Esophagus muscularis mucosa (tissue), 4 donors: ENCODE measurements around the gene RAD54L2. TPM values are rescaled to one million over a fixed set of nuclear protein-coding genes. Genes with fewer than 3 reads are reported as not detected.

Source experiments
- DNase-seq: peaks from one replicate; pipeline ENCODE4 v3.0.0-alpha.2; 2017; ENCODE audit errors: extremely low spot score
- H3K27ac ChIP-seq, 4 donors: fragments of 200-600 bp; sonication (generic); replicated peaks in 1 of 4; 1 replicate in 3 of 4; 2 replicates in 1 of 4; pipeline ENCODE4 v1.5.1; 2016 to 2019; ENCODE audit warnings: mild to moderate bottlenecking in 1 of 4
- H3K27me3 ChIP-seq, 4 donors: fragments of 200-600 bp; sonication (generic); one replicate each; pipeline versions ENCODE4 v1.5.1 to v1.6.0; 2016 to 2019
- H3K36me3 ChIP-seq, 4 donors: fragments of 200-600 bp; sonication (generic); one replicate each; pipeline ENCODE4 v1.5.1; 2016 to 2019
- H3K4me1 ChIP-seq, 4 donors: fragments of 200-600 bp; sonication (generic); one replicate each; pipeline ENCODE4 v1.5.1; 2016 to 2019
- H3K4me3 ChIP-seq, 4 donors: fragments of 200-600 bp; sonication (generic); 1 replicate in 2 of 4; 2 replicates in 2 of 4; pipeline ENCODE4 v1.5.1; 2016 to 2019; ENCODE audit warnings: mild to moderate bottlenecking in 4 of 4, moderate library complexity in 1 of 4
- H3K9me3 ChIP-seq, 4 donors: fragments of 200-600 bp; sonication (generic); 1 replicate in 3 of 4; 2 replicates in 1 of 4; pipeline ENCODE4 v1.5.1; 2016 to 2019
- CTCF ChIP-seq, 3 experiments: fragments of 200-600 bp in 2 of 3; fragments of 450-650 bp in 1 of 3; sonication (generic) in 2 of 3; IDR thresholded peaks; one replicate each; pipeline ENCODE4 v1.5.1; 2017 to 2019; ENCODE audit warnings: antibody characterized with exemption in 3 of 3, mild to moderate bottlenecking in 2 of 3, moderate library complexity in 1 of 3
- EP300 ChIP-seq: sonication (generic); formaldehyde crosslinking; IDR thresholded peaks from one replicate; pipeline ENCODE4 v1.6.1; 2017; ENCODE audit warnings: antibody characterized with exemption
- POLR2A ChIP-seq: fragments of 450-650 bp; IDR thresholded peaks from one replicate; pipeline ENCODE4 v1.6.1; 2017; ENCODE audit warnings: antibody characterized with exemption, moderate library complexity, mild to moderate bottlenecking, low read depth
- POLR2AphosphoS5 ChIP-seq, 2 donors: sonication (generic); formaldehyde crosslinking; IDR thresholded peaks; one replicate each; pipeline ENCODE4 v1.6.1; 2017; ENCODE audit warnings: antibody characterized with exemption in 2 of 2
- WGBS: methylation state at CpG from one replicate; pipeline ENCODE4 v1.1.5; 2018; 5-methylcytosine and 5-hydroxymethylcytosine counted together
- intact Hi-C: fragments of 100-400 bp; cut with DNase I; formaldehyde crosslinking; loops from one replicate; pipeline ENCODE4 v1.15.1; 2023
- total RNA-seq, 4 donors: library from RNA; depleted of rRNA; stranded (reverse); fragments of >200 nt; gene quantifications; one replicate each; pipeline versions ENCODE4 v1.1.0 to v1.2.1, GENCODE V29; 2016

The RAD54L2 gene
- total RNA-seq, result 10 to 100 TPM; 18.2 to 25.3 (median 23.8) TPM

DNA sequence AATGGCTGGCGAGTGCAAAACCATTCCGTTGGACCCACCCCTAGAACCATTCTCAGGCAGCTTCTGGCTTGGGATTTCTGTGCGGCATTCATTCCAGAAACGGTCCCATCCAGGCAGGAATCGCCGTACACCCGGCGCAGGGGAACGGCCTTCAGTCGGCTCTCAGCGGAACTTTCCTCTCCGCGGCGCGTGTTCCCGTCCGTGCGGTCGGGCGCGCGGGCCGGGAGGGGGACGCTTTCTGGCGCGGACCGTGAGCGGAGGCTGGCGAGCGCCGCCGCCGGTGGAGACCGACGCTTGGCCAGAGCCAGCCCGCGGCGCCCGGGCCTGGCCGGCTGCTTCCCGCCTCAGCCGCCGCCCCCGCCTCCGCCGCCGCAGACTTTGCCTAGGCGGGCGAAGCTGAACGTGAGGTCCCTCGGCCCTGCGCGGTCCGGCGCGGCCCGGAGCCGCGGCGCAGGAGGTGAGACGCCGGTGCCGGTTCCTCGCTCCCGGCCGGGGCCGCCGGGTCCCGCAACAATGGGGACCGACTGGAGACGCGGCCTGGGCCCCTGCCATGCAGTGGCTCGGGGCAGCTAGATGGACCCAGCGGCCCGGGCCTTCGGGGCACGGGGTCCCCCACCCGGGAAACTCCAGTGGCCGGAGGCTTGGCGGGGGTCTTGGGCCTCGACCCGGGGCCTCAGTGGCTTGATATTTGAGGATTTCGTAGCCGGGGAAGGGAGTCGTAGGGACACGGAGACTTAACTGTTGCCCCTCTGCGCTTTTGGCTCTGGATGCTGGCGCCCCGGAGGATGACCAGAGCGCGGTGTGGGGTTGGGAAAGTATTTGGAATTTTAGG, at the start of gene RAD54L2:
Gene RAD54L2 (plus strand): TSS at position 261 of the 832 bp plus-strand sequence. CDS start 51,702 bp downstream, outside the sequence.
- 0% methylated on average over 4 of the region's 91 CpGs for WGBS
- Histone ChIP-seq H3K9me3 (no peaks in the 10 kb centered on the region), H3K4me3 (peak within 1 kb of the TSS; percentile 78 to 99 (median 97)), H3K4me1 (peaks cover 21 to 39% (median 35%) of the 10 kb centered on the region in 4 donors), H3K36me3 (peaks cover 0 to 18% (median 5%) of the 10 kb centered on the region in 4 donors), H3K27me3 (no peaks in the 10 kb centered on the region), H3K27ac (peak within 1 kb of the TSS; percentile 89 to 96 (median 94))
- no peak for DNase-seq
- TF ChIP-seq CTCF (IDR thresholded peaks at IDR 0.05), result peak; percentile 37 to 56 (median 41)
- peak; percentile 70 to 83 for TF ChIP-seq POLR2AphosphoS5 (IDR thresholded peaks at IDR 0.05)
- no peak for TF ChIP-seq EP300
- TF ChIP-seq POLR2A, result no peak
- intact Hi-C loops, result loop anchor here (2.0 to 10.0 kb wide), 2 partner anchors 36 to 86 kb away; no protein-coding TSS in a partner anchor

- 1% methylated on average over 39 of the region's 43 CpGs for WGBS
- Histone ChIP-seq H3K9me3 (no peaks in the 10 kb centered on the region), H3K36me3 (peaks cover 0 to 26% (median 9%) of the 10 kb centered on the region in 4 donors), H3K4me1 (peaks cover 8 to 30% (median 18%) of the 10 kb centered on the region in 4 donors), H3K4me3 (peak overlapping the region; percentile 74 to 98 (median 95)), H3K27ac (peak overlapping the region; percentile 99 to 100 (median 100)), H3K27me3 (no peaks in the 10 kb centered on the region)
- TF ChIP-seq POLR2A, result peak; percentile 60
- TF ChIP-seq EP300, result no peak
- TF ChIP-seq CTCF (IDR thresholded peaks at IDR 0.05), result no peak
- peak; percentile 85 to 86 for TF ChIP-seq POLR2AphosphoS5 (IDR thresholded peaks at IDR 0.05)
- peak; percentile 97 for DNase-seq
- intact Hi-C loops, result loop anchor here (5.0 kb wide), 1 partner anchor 107 kb away; the partner anchor contains the start of gene RBM15B
These were observed 39.4 kb upstream of the RAD54L2 start for GRCh38 chr3:51498876-51499738.

GRCh38 chr3:51500632-51501131, 37.8 kb upstream of the RAD54L2 start:
- intact Hi-C loops, result loop anchor here (5.0 kb wide), 1 partner anchor 302 kb away; no protein-coding TSS in a partner anchor
- peaks cover 8 to 30% (median 18%) of the 10 kb centered on the region in 4 donors for H3K4me1 ChIP-seq
- peak overlapping the region; percentile 44 to 98 (median 85) for H3K4me3 ChIP-seq
- peak overlapping the region; percentile 99 to 100 (median 100) for H3K27ac ChIP-seq
- no peaks in the 10 kb centered on the region for H3K9me3 ChIP-seq
- peaks cover 0 to 10% (median 6%) of the 10 kb centered on the region in 4 donors for H3K36me3 ChIP-seq
- H3K27me3 ChIP-seq, result no peaks in the 10 kb centered on the region
- 93% methylated on average over 14 of the region's 14 CpGs for WGBS
- DNase-seq, result no peak
- TF ChIP-seq POLR2AphosphoS5 (IDR thresholded peaks at IDR 0.05) (no peak), EP300 (no peak), POLR2A (no peak), CTCF (IDR thresholded peaks at IDR 0.05) (no peak)

DNA sequence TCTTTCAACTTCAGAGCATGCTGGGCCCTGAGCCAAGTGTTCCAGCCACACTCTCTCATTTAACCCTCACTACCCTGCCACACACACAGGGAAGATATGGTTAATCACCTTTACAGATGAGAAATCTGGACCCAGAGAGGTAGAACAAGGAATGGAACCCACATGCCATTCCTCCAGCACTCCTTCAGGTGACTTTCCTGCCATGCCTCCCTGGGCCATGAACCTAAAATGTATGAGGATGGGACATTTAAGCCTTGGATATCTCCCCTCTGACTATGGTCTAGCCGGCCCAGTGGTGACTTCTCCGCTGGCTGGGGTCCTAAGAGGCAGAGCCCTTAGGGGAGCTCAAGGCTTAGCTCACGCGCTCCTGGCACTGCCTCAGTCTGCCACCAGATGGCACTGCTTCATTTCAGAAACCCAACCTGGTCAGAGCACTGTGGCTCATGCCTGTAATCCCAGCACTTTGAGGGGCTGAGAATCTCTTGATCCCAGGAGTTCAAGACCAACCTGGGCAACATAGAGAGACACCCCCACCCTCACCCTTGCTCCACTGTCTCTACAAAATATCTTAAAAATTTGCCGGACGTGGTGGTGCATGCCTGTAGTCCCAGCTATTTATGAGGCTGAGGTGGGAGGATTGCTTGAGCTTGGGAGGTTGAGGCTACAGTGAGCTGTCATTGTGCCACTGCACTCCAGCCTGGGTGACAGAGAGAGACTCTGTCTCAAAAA, 36.5 kb upstream of the RAD54L2 start:
- intact Hi-C loops, result loop anchor here (1.0 to 5.0 kb wide), 4 partner anchors 37 to 300 kb away; partner anchors contain the start of gene RAD54L2
- Histone ChIP-seq H3K36me3 (no peaks in the 10 kb centered on the region), H3K4me1 (peaks cover 8 to 26% (median 18%) of the 10 kb centered on the region in 4 donors), H3K4me3 (no peak overlapping the region), H3K27me3 (no peaks in the 10 kb centered on the region), H3K9me3 (no peaks in the 10 kb centered on the region), H3K27ac (peak overlapping the region in 1 of 4 donors; percentile 99)
- peak; percentile 94 for DNase-seq
- 17% methylated on average over 4 of the region's 6 CpGs for whole genome bisulfite sequencing
- TF ChIP-seq EP300 (no peak), POLR2AphosphoS5 (IDR thresholded peaks at IDR 0.05) (peak in 1 of 2 donors; percentile 38), CTCF (IDR thresholded peaks at IDR 0.05) (peak in 2 of 3 experiments; percentile 95 to 97)
